ENCODE data around the gene CCDC148.
"Not testable (repeated sequence)": the region's sequence is repeated elsewhere in the genome, so short reads cannot be mapped to it uniquely, and the experiment has no call there.

CCDC148 gene

GRCh38 chr2:158325782-158326340 is 130.7 kb downstream of the CCDC148 start:
- no peak for TF ChIP-seq POLR2A (IDR thresholded peaks at IDR 0.05; ENCODE audit: low read depth, low read length)
- FAIRE-seq = no peak

GRCh38 chr2:158325031-158325781 is 131.3 kb downstream of the CCDC148 start:
- no peak for TF ChIP-seq POLR2A (IDR thresholded peaks at IDR 0.05; ENCODE audit: low read depth, low read length)
- peak; percentile 8 for DNase-seq (ENCODE audit: insufficient read length, low spot score)
- peak; percentile 92 for FAIRE-seq

More at GRCh38 chr2:158325782-158326340, 130.7 kb downstream of the CCDC148 start:
- DNase-seq (ENCODE audit: insufficient read length, low spot score) = no peak

GRCh38 chr2:158323381-158323780 is 133.2 kb downstream of the CCDC148 start:
- no peak for TF ChIP-seq POLR2A (IDR thresholded peaks at IDR 0.05; ENCODE audit: low read depth, low read length)
- FAIRE-seq (no peak), DNase-seq (ENCODE audit: insufficient read length, low spot score) (no peak)

- FAIRE-seq = peak; percentile 86
- no peak for DNase-seq (ENCODE audit: insufficient read length, low spot score)
- TF ChIP-seq POLR2A (IDR thresholded peaks at IDR 0.05; ENCODE audit: low read depth, low read length) = no peak
Observed at GRCh38 chr2:158321264-158321663, 135.3 kb downstream of the CCDC148 start.

GRCh38 chr2:158319269-158319668 is 137.3 kb downstream of the CCDC148 start:
- no peak for TF ChIP-seq POLR2A (IDR thresholded peaks at IDR 0.05; ENCODE audit: low read depth, low read length)
- DNase-seq (ENCODE audit: insufficient read length, low spot score) (no peak), FAIRE-seq (no peak)

GRCh38 chr2:158317642-158318041 is 138.9 kb downstream of the CCDC148 start:
- FAIRE-seq = no peak
- no peak for DNase-seq (ENCODE audit: insufficient read length, low spot score)
- TF ChIP-seq POLR2A (IDR thresholded peaks at IDR 0.05; ENCODE audit: low read depth, low read length) = no peak

GRCh38 chr2:158315803-158316414 is 140.6 kb downstream of the CCDC148 start:
- no peak for TF ChIP-seq POLR2A (IDR thresholded peaks at IDR 0.05; ENCODE audit: low read depth, low read length)
- DNase-seq (ENCODE audit: insufficient read length, low spot score) (no peak), FAIRE-seq (no peak)

- TF ChIP-seq POLR2A (IDR thresholded peaks at IDR 0.05; ENCODE audit: low read depth, low read length) = no peak
- no peak for FAIRE-seq
- no peak for DNase-seq (ENCODE audit: insufficient read length, low spot score)
Observed at GRCh38 chr2:158315000-158315399, 141.6 kb downstream of the CCDC148 start.

- DNase-seq (ENCODE audit: insufficient read length, low spot score) (no peak), FAIRE-seq (no peak)
- TF ChIP-seq POLR2A (IDR thresholded peaks at IDR 0.05; ENCODE audit: low read depth, low read length) = no peak
Observed at GRCh38 chr2:158313734-158314133, 142.8 kb downstream of the CCDC148 start.

GRCh38 chr2:158312981-158313380 is 143.6 kb downstream of the CCDC148 start:
- FAIRE-seq (no peak), DNase-seq (ENCODE audit: insufficient read length, low spot score) (no peak)
- TF ChIP-seq POLR2A (IDR thresholded peaks at IDR 0.05; ENCODE audit: low read depth, low read length) = no peak

GRCh38 chr2:158310407-158310806 is 146.1 kb downstream of the CCDC148 start:
- DNase-seq (ENCODE audit: insufficient read length, low spot score); FAIRE-seq: not testable (repeated sequence)

GRCh38 chr2:158305501-158305900 is 151.1 kb downstream of the CCDC148 start:
- FAIRE-seq (no peak), DNase-seq (ENCODE audit: insufficient read length, low spot score) (no peak)
- TF ChIP-seq POLR2A (IDR thresholded peaks at IDR 0.05; ENCODE audit: low read depth, low read length) = no peak

GRCh38 chr2:158300394-158300793 is 156.2 kb downstream of the CCDC148 start:
- FAIRE-seq = no peak
- no peak for TF ChIP-seq POLR2A (IDR thresholded peaks at IDR 0.05; ENCODE audit: low read depth, low read length)
- DNase-seq (ENCODE audit: insufficient read length, low spot score) = no peak

- FAIRE-seq = no peak
- TF ChIP-seq POLR2A (IDR thresholded peaks at IDR 0.05; ENCODE audit: low read depth, low read length) = no peak
- no peak for DNase-seq (ENCODE audit: insufficient read length, low spot score)
Observed at GRCh38 chr2:158297606-158298005, 158.9 kb downstream of the CCDC148 start.

- no peak for DNase-seq (ENCODE audit: insufficient read length, low spot score)
- TF ChIP-seq POLR2A (IDR thresholded peaks at IDR 0.05; ENCODE audit: low read depth, low read length) = no peak
- FAIRE-seq = no peak
Observed at GRCh38 chr2:158297120-158297519, 159.4 kb downstream of the CCDC148 start.

Data from H54 (cell line).